Epithelial cell of proximal tubule (primary cell): ENCODE measurements around the gene KLK5. TPM values are rescaled to one million over a fixed set of nuclear protein-coding genes. Genes with fewer than 3 reads are reported as not detected.
"Not testable (repeated sequence)": the region's sequence is repeated elsewhere in the genome, so short reads cannot be mapped to it uniquely, and the experiment has no call there.

Experiments used
- DNase-seq: peaks from one replicate; pipeline ENCODE4 v3.0.0-alpha.2; 2011; ENCODE audit warnings: low read depth
- H3K4me3 ChIP-seq: 2 replicates; pipeline ENCODE4 v1.5.1; 2011; ENCODE audit warnings: low read depth, mild to moderate bottlenecking, low read length
- total RNA-seq: library from RNA; depleted of rRNA; stranded (reverse); fragments of >200 nt; gene quantifications from 2 replicates; pipeline ENCODE4 v1.2.3, GENCODE V29; 2015
- TF ChIP-seq, protein P1 (sequence below): conservative IDR thresholded peaks from 2 replicates; pipeline ENCODE4 v1.5.1; 2012; ENCODE audit warnings: low read depth, mild to moderate bottlenecking, low read length

The KLK5 gene
- total RNA-seq, 1 donor from 2014 or later, result 8.1 TPM

DNA sequence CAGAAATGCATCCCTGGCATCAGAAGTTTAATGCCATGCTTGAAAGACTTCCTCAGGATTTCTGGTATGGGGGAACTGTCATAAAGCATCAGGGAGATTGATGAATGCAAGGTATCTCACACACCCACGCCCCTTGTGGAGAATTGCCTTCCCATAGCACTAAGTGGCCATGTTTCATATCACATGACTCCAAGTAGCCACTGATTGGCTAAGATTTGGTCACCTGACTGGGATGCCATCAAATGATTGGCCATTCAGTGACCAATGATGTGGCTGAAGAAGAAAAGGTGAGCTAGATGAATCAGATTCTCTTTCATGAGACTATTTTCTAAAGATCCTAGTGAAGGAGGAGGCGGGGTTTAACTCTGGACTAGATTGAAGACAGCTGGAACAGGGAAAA lies 41.3 kb upstream of the KLK5 start:
- TF ChIP-seq, protein P1, sequence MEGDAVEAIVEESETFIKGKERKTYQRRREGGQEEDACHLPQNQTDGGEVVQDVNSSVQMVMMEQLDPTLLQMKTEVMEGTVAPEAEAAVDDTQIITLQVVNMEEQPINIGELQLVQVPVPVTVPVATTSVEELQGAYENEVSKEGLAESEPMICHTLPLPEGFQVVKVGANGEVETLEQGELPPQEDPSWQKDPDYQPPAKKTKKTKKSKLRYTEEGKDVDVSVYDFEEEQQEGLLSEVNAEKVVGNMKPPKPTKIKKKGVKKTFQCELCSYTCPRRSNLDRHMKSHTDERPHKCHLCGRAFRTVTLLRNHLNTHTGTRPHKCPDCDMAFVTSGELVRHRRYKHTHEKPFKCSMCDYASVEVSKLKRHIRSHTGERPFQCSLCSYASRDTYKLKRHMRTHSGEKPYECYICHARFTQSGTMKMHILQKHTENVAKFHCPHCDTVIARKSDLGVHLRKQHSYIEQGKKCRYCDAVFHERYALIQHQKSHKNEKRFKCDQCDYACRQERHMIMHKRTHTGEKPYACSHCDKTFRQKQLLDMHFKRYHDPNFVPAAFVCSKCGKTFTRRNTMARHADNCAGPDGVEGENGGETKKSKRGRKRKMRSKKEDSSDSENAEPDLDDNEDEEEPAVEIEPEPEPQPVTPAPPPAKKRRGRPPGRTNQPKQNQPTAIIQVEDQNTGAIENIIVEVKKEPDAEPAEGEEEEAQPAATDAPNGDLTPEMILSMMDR, result no peak
- H3K4me3 ChIP-seq, result no peak overlapping the region
- no peak for DNase-seq

DNA sequence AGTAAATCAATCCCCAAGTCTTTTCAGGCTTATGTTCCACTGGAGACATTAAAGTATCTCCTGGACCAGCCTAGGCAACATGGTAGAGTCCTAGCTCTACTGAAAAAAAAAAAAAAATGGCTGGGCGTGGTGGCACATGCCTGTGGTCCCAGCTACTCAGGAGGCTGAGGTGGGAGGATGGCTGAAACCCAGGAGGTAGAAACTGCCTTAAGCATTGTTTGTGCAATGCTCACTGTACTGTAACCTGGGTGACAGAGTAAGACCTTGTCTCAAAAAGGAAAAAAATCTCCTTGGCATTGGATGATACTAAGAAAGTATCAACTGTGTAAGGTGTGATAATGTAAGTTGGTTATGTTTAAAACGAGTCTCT lies 39.8 kb upstream of the KLK5 start:
- no peak overlapping the region for H3K4me3 ChIP-seq
- TF ChIP-seq, protein P1, result no peak
- DNase-seq, result no peak

DNA sequence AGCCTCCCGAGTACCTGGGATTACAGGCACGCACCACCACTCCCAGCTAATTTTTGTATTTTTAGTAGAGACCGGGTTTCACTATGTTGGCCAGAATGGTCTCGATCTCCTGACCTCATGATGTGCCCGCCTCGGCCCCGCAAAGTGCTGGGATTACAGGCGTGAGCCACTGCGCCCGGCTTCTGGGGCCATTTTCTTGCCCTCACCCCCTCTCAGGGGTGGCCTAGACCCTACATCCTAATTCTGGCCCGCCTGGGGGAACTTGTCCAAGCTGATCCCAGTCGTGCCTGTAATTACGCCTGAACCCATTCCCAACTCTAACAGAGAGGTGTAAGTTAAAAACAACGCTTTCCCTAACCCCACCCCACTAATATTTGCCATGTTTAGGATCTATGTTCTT lies 31.6 kb upstream of the KLK5 start:
- not testable (repeated sequence) for DNase-seq, H3K4me3 ChIP-seq

DNA sequence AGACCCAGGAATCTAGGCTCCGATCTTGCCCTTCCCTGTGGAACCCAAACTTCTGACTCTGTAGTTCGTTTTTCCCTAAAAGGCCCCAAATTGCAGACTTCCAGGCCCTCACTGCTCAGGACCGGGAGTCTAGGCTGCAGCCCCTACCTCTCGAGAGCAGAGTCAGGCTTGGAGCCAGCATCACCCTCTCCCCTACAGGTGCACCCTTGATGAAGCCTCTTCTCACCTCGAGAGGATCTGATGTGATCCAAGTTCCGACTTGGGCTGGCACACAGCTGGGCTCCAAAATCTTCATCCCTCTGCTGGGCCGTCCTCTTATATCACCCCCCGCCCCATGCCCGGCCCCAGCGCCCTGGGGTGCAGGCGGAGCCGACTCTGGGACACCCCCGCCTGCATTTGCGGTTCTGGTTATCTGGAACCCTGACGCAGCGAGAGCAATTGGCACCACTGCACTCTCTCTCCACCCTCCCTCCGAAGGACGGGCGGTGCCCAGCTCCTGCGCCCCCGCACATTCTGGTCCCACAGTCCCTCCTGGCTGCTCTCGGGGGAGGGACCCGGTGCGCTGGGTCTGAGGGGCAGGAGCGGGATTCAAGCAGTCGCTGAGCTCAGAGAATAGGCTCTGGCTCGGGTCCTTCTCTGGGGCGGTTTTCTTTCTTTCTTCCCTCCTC lies 30.9 kb upstream of the KLK5 start, which contains the start of gene KLK7:
Gene KLK7, minus strand, starts transcription at position 293 of the 668 bp plus-strand sequence. CDS start 1,518 bp downstream, outside the sequence.
- TF ChIP-seq, protein P1, result no peak
- DNase-seq, result no peak
- H3K4me3 ChIP-seq, result no peak within 1 kb of the TSS

- no peak overlapping the region for H3K4me3 ChIP-seq
- no peak for DNase-seq
- TF ChIP-seq, protein P1, result no peak
Measured at GRCh38 chr19:50982186-50982585, 29.3 kb upstream of the KLK5 start.

DNA sequence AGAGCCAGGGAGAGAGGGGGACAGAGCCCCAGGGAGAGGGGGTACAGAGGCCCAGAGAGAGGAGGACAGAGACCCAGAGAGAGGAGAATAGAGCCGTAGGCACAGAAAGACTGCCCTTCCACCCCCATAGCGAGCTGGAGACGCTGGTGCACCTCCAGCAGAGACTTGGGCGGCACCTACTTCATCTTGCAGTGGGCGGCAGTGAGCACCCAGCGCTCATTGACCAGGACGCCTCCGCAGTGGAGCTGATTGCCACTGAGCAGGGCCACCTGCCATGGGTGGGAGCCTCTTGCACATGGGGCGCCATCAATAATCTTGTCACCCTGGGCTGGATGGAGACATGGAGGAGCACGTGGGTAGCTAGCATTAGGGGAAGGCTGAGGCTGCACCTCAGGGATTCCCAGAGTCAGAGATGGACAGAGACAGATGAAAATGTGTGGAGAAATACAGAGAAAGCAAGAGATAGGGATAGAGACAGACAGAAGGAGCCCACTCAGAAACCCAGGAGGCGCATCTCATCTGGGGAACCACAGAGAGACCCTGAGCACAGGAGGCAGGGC lies 28.8 kb upstream of the KLK5 start:
- no peak overlapping the region for H3K4me3 ChIP-seq
- no peak for DNase-seq
- TF ChIP-seq, protein P1, result no peak

DNA sequence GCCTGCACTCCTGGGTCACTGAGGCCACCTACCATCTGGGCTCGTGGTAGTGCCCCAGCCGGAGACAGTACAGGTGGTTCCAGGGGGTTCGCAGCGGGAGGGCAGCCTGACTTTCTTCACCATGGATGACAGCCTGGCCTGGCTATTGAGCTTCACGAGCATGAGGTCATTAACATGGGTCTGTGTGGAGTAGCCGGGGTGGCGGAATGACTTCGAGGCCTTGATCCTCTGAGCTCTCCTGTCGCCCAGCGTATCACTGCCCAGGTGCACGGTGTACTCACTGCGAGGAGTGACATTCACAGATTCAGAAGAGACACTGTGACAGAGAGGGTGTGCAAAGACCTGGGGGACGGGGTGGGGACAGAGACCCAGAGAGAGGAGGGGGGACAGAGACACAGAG lies 27.4 kb upstream of the KLK5 start:
- TF ChIP-seq, protein P1, result no peak
- DNase-seq, result no peak
- no peak overlapping the region for H3K4me3 ChIP-seq
